ENCODE measurements around the gene BSND.

- TF ChIP-seq BACH2 (CRISPR knock-in tag; IDR thresholded peaks at IDR 0.05; ENCODE audit: borderline replicate concordance) (no peak), RARB (CRISPR knock-in tag; IDR thresholded peaks at IDR 0.05) (no peak), CSDC2 (CRISPR knock-in tag; IDR thresholded peaks at IDR 0.05) (no peak), ARNTL (CRISPR knock-in tag; IDR thresholded peaks at IDR 0.05; ENCODE audit: borderline replicate concordance, low read depth) (no peak), ESRRG (CRISPR knock-in tag; IDR thresholded peaks at IDR 0.05) (no peak), TSHZ2 (CRISPR knock-in tag; IDR thresholded peaks at IDR 0.05) (no peak)
Observed at GRCh38 chr1:54965624-54966340, 33.0 kb upstream of the BSND start.
